GM23338 (cell line): ENCODE data around the gene HCN1. TPM values are rescaled to one million over a fixed set of nuclear protein-coding genes. Genes with fewer than 3 reads are reported as not detected.
A peak's percentile ranks its signal among the peaks of the same experiment; 100 is the strongest.

Experiments
- ATAC-seq: fragments of 200-7000 bp; cut with Tn5 transposase; 3 replicates; pipeline ENCODE4 v1.9.1; 2020
- DNase-seq: peaks from one replicate; pipeline ENCODE4 v3.0.0-alpha.2; 2015; ENCODE audit warnings: low spot score
- H2AFZ ChIP-seq: fragments of 200-600 bp; sonication (generic); 2 replicates; pipeline ENCODE4 v1.8.0; 2016; ENCODE audit warnings: antibody characterized with exemption, mild to moderate bottlenecking, moderate library complexity
- H3F3A ChIP-seq: fragments of 200-600 bp; sonication (generic); replicated peaks from 2 replicates; pipeline ENCODE4 v1.8.0; 2017; ENCODE audit warnings: antibody characterized with exemption, mixed run types, low read depth
- H3K27ac ChIP-seq: fragments of 200-600 bp; sonication (generic); 2 replicates; pipeline ENCODE4 v1.6.1; 2016; ENCODE audit warnings: low read depth
- H3K27me3 ChIP-seq: fragments of 200-600 bp; sonication (generic); 2 replicates; pipeline ENCODE4 v1.8.0; 2016; ENCODE audit warnings: mild to moderate bottlenecking, mixed run types, moderate library complexity; ENCODE audit not compliant: insufficient read depth
- H3K36me3 ChIP-seq: fragments of 200-600 bp; sonication (generic); 2 replicates; pipeline ENCODE4 v1.8.0; 2016; ENCODE audit warnings: mild to moderate bottlenecking; ENCODE audit not compliant: insufficient read depth
- H3K4me1 ChIP-seq: fragments of 200-600 bp; sonication (generic); 2 replicates; pipeline ENCODE4 v1.8.0; 2016; ENCODE audit warnings: mild to moderate bottlenecking, moderate library complexity; ENCODE audit not compliant: insufficient read depth
- H3K4me2 ChIP-seq: fragments of 200-600 bp; sonication (generic); 2 replicates; pipeline ENCODE4 v1.7.1; 2017; ENCODE audit warnings: mixed run types
- H3K4me3 ChIP-seq: fragments of 200-600 bp; sonication (generic); 2 replicates; pipeline ENCODE4 v1.6.1; 2016; ENCODE audit warnings: mixed run types
- H3K79me2 ChIP-seq: fragments of 200-600 bp; sonication (generic); replicated peaks from 2 replicates; pipeline ENCODE4 v1.8.0; 2017; ENCODE audit warnings: mild to moderate bottlenecking; ENCODE audit not compliant: insufficient read depth
- H3K9me2 ChIP-seq: fragments of 200-600 bp; sonication (generic); 2 replicates; pipeline ENCODE4 v1.8.0; 2017; ENCODE audit not compliant: insufficient read depth
- H4K20me1 ChIP-seq: fragments of 200-600 bp; sonication (generic); replicated peaks from 2 replicates; pipeline ENCODE4 v1.8.0; 2017; ENCODE audit warnings: mild to moderate bottlenecking; ENCODE audit not compliant: insufficient read depth
- H3K27ac Mint-ChIP-seq: 2 replicates; pipeline ENCODE4 v1.8.0; 2020; ENCODE audit warnings: inconsistent platforms, mild to moderate bottlenecking, moderate library complexity, mixed read lengths
- H3K27me3 Mint-ChIP-seq: 3 replicates; pipeline ENCODE4 v1.8.0; 2022; ENCODE audit warnings: low read depth, mild to moderate bottlenecking, moderate library complexity, mixed read lengths, inconsistent platforms; ENCODE audit not compliant: insufficient read depth, poor library complexity
- H3K36me3 Mint-ChIP-seq: 3 replicates; pipeline ENCODE4 v1.8.0; 2021; ENCODE audit warnings: low read depth, mild to moderate bottlenecking, inconsistent platforms, moderate library complexity, mixed read lengths
- H3K4me1 Mint-ChIP-seq: 3 replicates; pipeline ENCODE4 v1.8.0; 2020; ENCODE audit warnings: mild to moderate bottlenecking, inconsistent platforms, mixed read lengths
- H3K4me3 Mint-ChIP-seq: 3 replicates; pipeline ENCODE4 v1.8.0; 2021; ENCODE audit warnings: moderate library complexity, mild to moderate bottlenecking, inconsistent platforms, mixed read lengths
- H3K9me3 Mint-ChIP-seq: 3 replicates; pipeline ENCODE4 v1.8.0; 2020; ENCODE audit warnings: moderate library complexity, mild to moderate bottlenecking, inconsistent platforms, mixed read lengths
- CTCF ChIP-seq, 2 experiments: fragments of 200-600 bp in 1 of 2; sonication (generic) in 1 of 2; conservative IDR thresholded peaks; 2 replicates each; pipeline versions ENCODE4 v1.5.1 to v1.6.1; 2016 to 2017; ENCODE audit warnings: antibody characterized with exemption in 2 of 2, low read depth in 2 of 2, mild to moderate bottlenecking in 2 of 2, moderate library complexity in 1 of 2
- NANOG ChIP-seq: IDR thresholded peaks from 2 replicates; pipeline ENCODE4 v1.6.1; 2016; ENCODE audit warnings: antibody characterized with exemption, borderline replicate concordance
- POLR2AphosphoS5 ChIP-seq: IDR thresholded peaks from 2 replicates; pipeline ENCODE4 v1.6.1; 2016; ENCODE audit warnings: antibody characterized with exemption, low read depth
- ZNF462 ChIP-seq: fragments of 250-450 bp; sonication (Bioruptor Pico); IDR thresholded peaks from 2 replicates; pipeline ENCODE4 v1.5.0; 2020; ENCODE audit warnings: mild to moderate bottlenecking, moderate library complexity
- polyA plus RNA-seq: library from polyadenylated mRNA; unstranded; fragments of >200 nt; fragmentation: Nextera tagmentation; extraction: Ambion mirVana; gene quantifications from 2 replicates; pipeline ENCODE4 v1.2.1, GENCODE V29; 2016
- total RNA-seq: library from RNA; depleted of rRNA; stranded (reverse); fragments of >200 nt; shearing (Covaris generic); gene quantifications from 2 replicates; pipeline ENCODE4 v1.2.3, GENCODE V29; 2014

HCN1 gene
- total and polyA plus RNA-seq, 2 experiments from 2014 or later = 2.8 to 6.9 TPM

- no peaks in the 10 kb centered on the region for H3K27me3 Mint-ChIP-seq
- H3F3A ChIP-seq = no peaks in the 10 kb centered on the region
- H3K27ac ChIP-seq = no peak overlapping the region
- H3K27me3 ChIP-seq = no peaks in the 10 kb centered on the region
- peak; percentile 63 for DNase-seq
- H3K4me1 Mint-ChIP-seq = peaks cover 5% of the 10 kb centered on the region; the same call in 2 of the 3 replicates
- no peaks in the 10 kb centered on the region for H3K79me2 ChIP-seq
- H3K4me3 Mint-ChIP-seq = no peak overlapping the region
- no peak overlapping the region for H3K4me2 ChIP-seq
- H3K36me3 ChIP-seq = no peaks in the 10 kb centered on the region
- H3K9me2 ChIP-seq = no peaks in the 10 kb centered on the region
- H2AFZ ChIP-seq = no peak overlapping the region
- peaks cover 2% of the 10 kb centered on the region; the same call in 2 of the 3 replicates for H3K9me3 Mint-ChIP-seq
- no peaks in the 10 kb centered on the region for H3K36me3 Mint-ChIP-seq
- TF ChIP-seq POLR2AphosphoS5 (no peak), ZNF462 (CRISPR knock-in tag) (0 out of 2 replicates have a peak, but pooled peaks have one; percentile 44)
- no peaks in the 10 kb centered on the region for H3K4me1 ChIP-seq
- no peak overlapping the region for H3K27ac Mint-ChIP-seq
- no peak overlapping the region for H3K4me3 ChIP-seq
- H4K20me1 ChIP-seq = no peaks in the 10 kb centered on the region
- ATAC-seq = peak; percentile 72
These were observed 44.9 kb upstream of the HCN1 start for GRCh38 chr5:45741110-45741509.

- Histone ChIP-seq H4K20me1 (no peaks in the 10 kb centered on the region), H3K27ac (no peak overlapping the region), H2AFZ (no peak overlapping the region), H3K4me1 (no peaks in the 10 kb centered on the region), H3K9me2 (no peaks in the 10 kb centered on the region), H3K36me3 (no peaks in the 10 kb centered on the region), H3F3A (no peaks in the 10 kb centered on the region), H3K27me3 (no peaks in the 10 kb centered on the region), H3K4me3 (no peak overlapping the region), H3K79me2 (no peaks in the 10 kb centered on the region), H3K4me2 (no peak overlapping the region)
- Mint-ChIP-seq H3K27ac (no peak overlapping the region), H3K9me3 (no peaks in the 10 kb centered on the region), H3K27me3 (no peaks in the 10 kb centered on the region), H3K4me3 (no peak overlapping the region), H3K4me1 (peaks cover 5% of the 10 kb centered on the region; the same call in 2 of the 3 replicates), H3K36me3 (no peaks in the 10 kb centered on the region)
- ATAC-seq (no peak), DNase-seq (no peak)
- no peak for TF ChIP-seq NANOG
- no peak for TF ChIP-seq CTCF (conservative IDR thresholded peaks at IDR 0.05; ENCODE audit: low read depth in 2 of 2)
These were observed 41.0 kb upstream of the HCN1 start for GRCh38 chr5:45737153-45737552.
